Measurements from ENCODE around the gene PIK3R6. TPM values are rescaled to one million over a fixed set of nuclear protein-coding genes. Genes with fewer than 3 reads are reported as not detected.

Gene PIK3R6
- total and polyA plus RNA-seq, 2 experiments from 2014 or later: 0.11 to 0.24 TPM

DNA sequence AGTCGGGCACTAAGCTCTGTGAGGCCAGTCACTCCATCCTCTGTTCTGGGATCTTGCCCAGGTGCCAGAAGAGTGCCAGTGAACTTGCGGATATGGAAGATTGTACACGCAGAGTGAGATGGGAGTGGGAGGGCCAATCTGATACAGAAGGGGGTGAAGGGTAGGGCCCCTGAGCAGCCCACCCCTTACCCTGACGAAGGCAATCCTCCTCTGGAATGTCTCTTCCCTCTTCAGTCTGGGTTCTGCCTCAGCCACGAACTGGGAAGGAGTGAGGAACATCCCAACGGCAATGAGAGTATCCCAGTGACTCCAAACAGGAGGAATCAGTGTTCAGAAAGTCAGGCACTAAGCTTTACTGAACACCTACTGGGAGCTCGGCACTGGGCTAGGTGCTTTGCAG is 11.9 kb upstream of the PIK3R6 start:
- H3K27ac Mint-ChIP-seq: no peak overlapping the region
- DNase-seq (ENCODE audit: low spot score): no peak
- no peak overlapping the region for H3K4me3 Mint-ChIP-seq
- no peak for ATAC-seq
- Histone ChIP-seq H3K9me2 (ENCODE audit: insufficient read depth) (no peaks in the 10 kb centered on the region), H3K79me2 (replicated peaks; ENCODE audit: insufficient read depth) (no peaks in the 10 kb centered on the region), H3K4me2 (no peak overlapping the region), H2AFZ (no peak overlapping the region), H3K27me3 (ENCODE audit: insufficient read depth) (no peaks in the 10 kb centered on the region), H3F3A (replicated peaks; ENCODE audit: low read depth) (no peaks in the 10 kb centered on the region), H3K4me3 (no peak overlapping the region), H3K27ac (ENCODE audit: low read depth) (no peak overlapping the region), H3K36me3 (ENCODE audit: insufficient read depth) (no peaks in the 10 kb centered on the region), H4K20me1 (replicated peaks; ENCODE audit: insufficient read depth) (no peaks in the 10 kb centered on the region), H3K4me1 (ENCODE audit: insufficient read depth) (peaks cover 10% of the 10 kb centered on the region; the same call in 1 of the 2 replicates)
- no peaks in the 10 kb centered on the region; the same call in 1 of the 3 replicates for H3K36me3 Mint-ChIP-seq (ENCODE audit: low read depth)
- H3K9me3 Mint-ChIP-seq: no peaks in the 10 kb centered on the region
- H3K4me1 Mint-ChIP-seq: peaks cover 11% of the 10 kb centered on the region
- peaks cover 4% of the 10 kb centered on the region for H3K27me3 Mint-ChIP-seq (ENCODE audit: insufficient read depth, low read depth, poor library complexity)
- no peak for TF ChIP-seq ZNF114 (CRISPR knock-in tag; IDR thresholded peaks at IDR 0.05)
- no peak for TF ChIP-seq ZNF331 (CRISPR knock-in tag; IDR thresholded peaks at IDR 0.05; ENCODE audit: low read depth)
- no peak for TF ChIP-seq EZH2 (IDR thresholded peaks at IDR 0.05; ENCODE audit: low read depth, unreplicated experiment)
- TF ChIP-seq ETS1 (IDR thresholded peaks at IDR 0.05): no peak
- TF ChIP-seq POLR2AphosphoS5 (IDR thresholded peaks at IDR 0.05; ENCODE audit: low read depth): no peak
- no peak for TF ChIP-seq NANOG (IDR thresholded peaks at IDR 0.05; ENCODE audit: borderline replicate concordance)
- TF ChIP-seq ZNF462 (CRISPR knock-in tag; IDR thresholded peaks at IDR 0.05): no peak
- TF ChIP-seq STAT1 (IDR thresholded peaks at IDR 0.05; ENCODE audit: unreplicated experiment): no peak
- no peak for TF ChIP-seq JUNB (IDR thresholded peaks at IDR 0.05; ENCODE audit: unreplicated experiment)
- TF ChIP-seq, protein P1, sequence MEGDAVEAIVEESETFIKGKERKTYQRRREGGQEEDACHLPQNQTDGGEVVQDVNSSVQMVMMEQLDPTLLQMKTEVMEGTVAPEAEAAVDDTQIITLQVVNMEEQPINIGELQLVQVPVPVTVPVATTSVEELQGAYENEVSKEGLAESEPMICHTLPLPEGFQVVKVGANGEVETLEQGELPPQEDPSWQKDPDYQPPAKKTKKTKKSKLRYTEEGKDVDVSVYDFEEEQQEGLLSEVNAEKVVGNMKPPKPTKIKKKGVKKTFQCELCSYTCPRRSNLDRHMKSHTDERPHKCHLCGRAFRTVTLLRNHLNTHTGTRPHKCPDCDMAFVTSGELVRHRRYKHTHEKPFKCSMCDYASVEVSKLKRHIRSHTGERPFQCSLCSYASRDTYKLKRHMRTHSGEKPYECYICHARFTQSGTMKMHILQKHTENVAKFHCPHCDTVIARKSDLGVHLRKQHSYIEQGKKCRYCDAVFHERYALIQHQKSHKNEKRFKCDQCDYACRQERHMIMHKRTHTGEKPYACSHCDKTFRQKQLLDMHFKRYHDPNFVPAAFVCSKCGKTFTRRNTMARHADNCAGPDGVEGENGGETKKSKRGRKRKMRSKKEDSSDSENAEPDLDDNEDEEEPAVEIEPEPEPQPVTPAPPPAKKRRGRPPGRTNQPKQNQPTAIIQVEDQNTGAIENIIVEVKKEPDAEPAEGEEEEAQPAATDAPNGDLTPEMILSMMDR (conservative IDR thresholded peaks at IDR 0.05; ENCODE audit: low read depth in 2 of 2): no peak
- TF ChIP-seq REST (IDR thresholded peaks at IDR 0.05; ENCODE audit: unreplicated experiment): no peak
- no peak for TF ChIP-seq EZH2phosphoT487 (IDR thresholded peaks at IDR 0.05; ENCODE audit: unreplicated experiment)
- no peak for TF ChIP-seq CREB1 (CRISPR knock-in tag; IDR thresholded peaks at IDR 0.05; ENCODE audit: low read depth)
